HT-29 (cell line): ENCODE results near the gene SPRR5. TPM values are rescaled to one million over a fixed set of nuclear protein-coding genes. Genes with fewer than 3 reads are reported as not detected.

Source experiments
- DNase-seq: peaks from one replicate; pipeline ENCODE4 v3.0.0-alpha.2; 2015; ENCODE audit warnings: low spot score
- small RNA-seq: library from RNA; depleted of rRNA; stranded (forward); fragments of <200 nt; gene quantifications from one replicate; pipeline ENCODE3, GENCODE V24; 2014
- total RNA-seq: library from RNA; depleted of rRNA; stranded (reverse); fragments of >200 nt; shearing (Covaris generic); gene quantifications from 2 replicates; pipeline ENCODE4 v1.2.3, GENCODE V29; 2014; rRNA removed

Gene SPRR5
- total RNA-seq, 1 experiment from 2014 or later = not detected

GRCh38 chr1:152982076-152982475, 35.1 kb downstream of the SPRR5 start:
- DNase-seq = no peak

GRCh38 chr1:152983234-152983633, 36.2 kb downstream of the SPRR5 start:
- peak; percentile 8 for DNase-seq

GRCh38 chr1:152983743-152984142, 36.7 kb downstream of the SPRR5 start, which contains the start of gene SPRR1A:
SPRR1A (plus strand) TSS chr1:152984081; CDS start chr1:152985231, 1,150 bp downstream.
- peak; percentile 20 for DNase-seq

- DNase-seq = no peak
Observed at GRCh38 chr1:152986578-152986977, 39.6 kb downstream of the SPRR5 start.

GRCh38 chr1:152993186-152993585, 46.2 kb downstream of the SPRR5 start:
- no peak for DNase-seq

GRCh38 chr1:152995842-152996241, 48.8 kb downstream of the SPRR5 start:
- DNase-seq = no peak

GRCh38 chr1:152996633-152997400, 49.8 kb downstream of the SPRR5 start:
- no peak for DNase-seq

- no peak for DNase-seq
Observed at GRCh38 chr1:152997901-152998300, 50.9 kb downstream of the SPRR5 start.

- no peak for DNase-seq
Observed at GRCh38 chr1:152998476-152998875, 51.5 kb downstream of the SPRR5 start.

Small RNAs within 50 kb of the gene (small RNA-seq; reads per million reads assigned to genes)
- gene SPRR1A = not detected

Other genes starting within 250 kb of the SPRR5 start
- gene LCE2A, start 248.9 kb upstream of the SPRR5 start, total RNA-seq = not detected in 2 replicates
- gene LCE4A, start 239.0 kb upstream of the SPRR5 start, total RNA-seq = not detected in 2 replicates
- not detected in 2 replicates for gene KPRP, start 189.2 kb upstream of the SPRR5 start, total RNA-seq
- not detected in 2 replicates for gene LCE1F, start 172.1 kb upstream of the SPRR5 start, total RNA-seq
- gene LCE1E, start 160.9 kb upstream of the SPRR5 start, total RNA-seq = 3.0 and 5.2 TPM in 2 replicates
- gene LCE1D, start 150.5 kb upstream of the SPRR5 start, total RNA-seq = not detected in 2 replicates
- not detected in 2 replicates for gene LCE1C, start 140.6 kb upstream of the SPRR5 start, total RNA-seq
- not detected in 2 replicates for gene LCE1B, start 135.2 kb upstream of the SPRR5 start, total RNA-seq
- gene LCE1A, start 119.7 kb upstream of the SPRR5 start, total RNA-seq = not detected in 2 replicates
- not detected in 2 replicates for gene LCE6A, start 104.3 kb upstream of the SPRR5 start, total RNA-seq
- not detected in 2 replicates for gene LCE7A, start 87.2 kb upstream of the SPRR5 start, total RNA-seq
- not detected in 2 replicates for gene SMCP, start 68.9 kb upstream of the SPRR5 start, total RNA-seq
- gene IVL, start 38.7 kb upstream of the SPRR5 start, total RNA-seq = 2.0 and 2.2 TPM in 2 replicates
- gene SPRR4, start 23.4 kb downstream of the SPRR5 start, total RNA-seq = not detected in 2 replicates
- gene SPRR1A, start 36.9 kb downstream of the SPRR5 start, total RNA-seq = not detected in 2 replicates
- gene SPRR3, start 54.5 kb downstream of the SPRR5 start, total RNA-seq = 0.10 and 0.20 TPM in 2 replicates
- gene SPRR1B, start 84.0 kb downstream of the SPRR5 start, total RNA-seq = 0.57 and 1.9 TPM in 2 replicates
- gene SPRR2D, start 93.9 kb downstream of the SPRR5 start, total RNA-seq = not detected in 2 replicates
- not detected in 2 replicates for gene SPRR2A, start 110.3 kb downstream of the SPRR5 start, total RNA-seq
- not detected in 2 replicates for gene SPRR2B, start 124.4 kb downstream of the SPRR5 start, total RNA-seq
- not detected in 2 replicates for gene SPRR2E, start 147.3 kb downstream of the SPRR5 start, total RNA-seq
- gene SPRR2F, start 166.3 kb downstream of the SPRR5 start, total RNA-seq = not detected in 2 replicates
- not detected in 2 replicates for gene SPRR2G, start 203.7 kb downstream of the SPRR5 start, total RNA-seq